Uterus (tissue), 2 donors: ENCODE measurements around the gene GNAL.

Experiments used
- POLR2A ChIP-seq, 2 donors: fragments of 450-650 bp; IDR thresholded peaks; one replicate each; pipeline ENCODE4 v1.6.1; 2016; ENCODE audit warnings: antibody characterized with exemption in 2 of 2, mild to moderate bottlenecking in 1 of 2, moderate library complexity in 1 of 2
- TF ChIP-seq, protein P1 (sequence below), 4 experiments: fragments of 200-600 bp in 2 of 4; fragments of 450-650 bp in 2 of 4; sonication (generic) in 2 of 4; IDR thresholded peaks; one replicate each; pipeline ENCODE4 v1.5.1; 2016 to 2019; ENCODE audit warnings: antibody characterized with exemption in 4 of 4, mild to moderate bottlenecking in 2 of 4, moderate library complexity in 1 of 4

DNA sequence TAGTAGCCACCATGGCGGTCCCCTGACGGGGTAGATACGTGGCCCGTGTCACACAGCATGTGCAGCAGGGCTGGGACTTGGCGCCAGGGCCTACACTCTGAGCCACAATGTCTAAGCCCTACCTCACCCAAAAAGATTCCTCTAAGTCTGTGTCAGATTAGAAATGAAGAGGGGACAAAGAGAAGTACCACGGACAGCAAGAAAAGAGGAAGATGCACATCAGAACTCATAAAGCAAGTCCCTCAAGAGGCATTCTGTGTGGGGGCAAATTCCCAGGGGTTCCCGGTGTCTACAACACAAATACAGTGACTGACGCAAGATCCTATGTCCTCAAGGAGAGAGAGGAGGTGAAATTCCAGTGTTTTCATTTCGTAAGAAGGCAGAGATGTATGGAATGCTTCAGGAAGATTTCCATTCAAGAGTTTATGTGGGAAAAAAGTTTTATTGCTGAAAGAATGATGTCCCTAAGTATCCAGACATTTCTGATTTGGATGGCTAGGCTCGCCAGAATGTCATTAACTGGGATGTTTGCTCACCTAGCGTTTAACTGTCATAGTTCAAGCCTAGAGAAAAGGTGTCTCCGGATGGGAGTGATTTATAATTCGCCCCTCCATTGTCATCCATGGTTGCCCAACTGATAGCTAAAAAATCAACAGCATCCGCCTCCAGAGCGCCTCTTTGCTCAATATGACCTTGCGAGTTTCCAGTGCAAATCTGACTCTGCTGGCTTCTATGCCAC, 86.5 kb downstream of the GNAL start:
- TF ChIP-seq POLR2A (IDR thresholded peaks at IDR 0.05) = no peak
- TF ChIP-seq, protein P1, sequence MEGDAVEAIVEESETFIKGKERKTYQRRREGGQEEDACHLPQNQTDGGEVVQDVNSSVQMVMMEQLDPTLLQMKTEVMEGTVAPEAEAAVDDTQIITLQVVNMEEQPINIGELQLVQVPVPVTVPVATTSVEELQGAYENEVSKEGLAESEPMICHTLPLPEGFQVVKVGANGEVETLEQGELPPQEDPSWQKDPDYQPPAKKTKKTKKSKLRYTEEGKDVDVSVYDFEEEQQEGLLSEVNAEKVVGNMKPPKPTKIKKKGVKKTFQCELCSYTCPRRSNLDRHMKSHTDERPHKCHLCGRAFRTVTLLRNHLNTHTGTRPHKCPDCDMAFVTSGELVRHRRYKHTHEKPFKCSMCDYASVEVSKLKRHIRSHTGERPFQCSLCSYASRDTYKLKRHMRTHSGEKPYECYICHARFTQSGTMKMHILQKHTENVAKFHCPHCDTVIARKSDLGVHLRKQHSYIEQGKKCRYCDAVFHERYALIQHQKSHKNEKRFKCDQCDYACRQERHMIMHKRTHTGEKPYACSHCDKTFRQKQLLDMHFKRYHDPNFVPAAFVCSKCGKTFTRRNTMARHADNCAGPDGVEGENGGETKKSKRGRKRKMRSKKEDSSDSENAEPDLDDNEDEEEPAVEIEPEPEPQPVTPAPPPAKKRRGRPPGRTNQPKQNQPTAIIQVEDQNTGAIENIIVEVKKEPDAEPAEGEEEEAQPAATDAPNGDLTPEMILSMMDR (IDR thresholded peaks at IDR 0.05) = no peak
